ENCODE data around the gene MFSD6. TPM values are rescaled to one million over a fixed set of nuclear protein-coding genes. Genes with fewer than 3 reads are reported as not detected.
A peak's percentile ranks its signal among the peaks of the same experiment; 100 is the strongest.

The MFSD6 gene
- total RNA-seq, 5 donors from 2014 or later (not counting 1 experiment from before 2014, with no cell fraction given) = 42.3 to 47.4 (median 44.4) TPM

GRCh38 chr2:190415251-190415650, 7.1 kb downstream of the MFSD6 start:
- peak overlapping the region; percentile 89 to 90 for H3K27ac Mint-ChIP-seq
- H3K27ac ChIP-seq (ENCODE audit: low read length) = peak overlapping the region; percentile 74
- H3K36me3 ChIP-seq (ENCODE audit: control insufficient read depth in 2 of 2, extremely low read depth in 1 of 2, insufficient read depth in 1 of 2, low read length in 1 of 2) = peaks cover 0 to 5% of the 10 kb centered on the region in 2 donors
- CTCF ChIA-PET = interaction anchor here in 1 of 2 donors (1.0 to 1.1 kb wide), 3 partner anchors 95 to 755 kb away, joined by 3 to 4 read pairs (median 3); no protein-coding TSS in a partner anchor
- no peaks in the 10 kb centered on the region for H3K9me3 ChIP-seq
- no CpG with 5 or more reads among the region's 4 CpGs for WGBS (ENCODE audit: insufficient coverage)
- peaks cover 39 to 43% of the 10 kb centered on the region in 2 experiments for H3K4me1 ChIP-seq (ENCODE audit: control insufficient read depth in 1 of 2, extremely low read depth in 1 of 2, insufficient read depth in 2 of 2, low read length in 2 of 2)
- no peak for DNase-seq
- H3K4me3 ChIP-seq (ENCODE audit: control insufficient read depth in 1 of 2, extremely low read depth in 1 of 2, low read length in 1 of 2) = no peak overlapping the region
- H3K27me3 Mint-ChIP-seq = no peaks in the 10 kb centered on the region
- peak overlapping the region in 1 of 3 donors; percentile 55 for H3K4me3 Mint-ChIP-seq
- H3K27me3 ChIP-seq (replicated peaks in 1 of 2; ENCODE audit: control insufficient read depth in 2 of 2, extremely low read depth in 1 of 2, insufficient read depth in 2 of 2, low read length in 1 of 2) = no peaks in the 10 kb centered on the region
- peaks cover 86 to 91% (median 87%) of the 10 kb centered on the region in 3 donors for H3K4me1 Mint-ChIP-seq
- ATAC-seq (replicated peaks in 1 of 4) = no peak
- H3K9me3 Mint-ChIP-seq = no peaks in the 10 kb centered on the region
- H3K36me3 Mint-ChIP-seq = peaks cover 28% of the 10 kb centered on the region
- POLR2A ChIA-PET = interaction anchor here (0.7 to 1.3 kb wide), 2 partner anchors 8 to 465 kb away, joined by 3 to 14 read pairs; no protein-coding TSS in a partner anchor

DNA sequence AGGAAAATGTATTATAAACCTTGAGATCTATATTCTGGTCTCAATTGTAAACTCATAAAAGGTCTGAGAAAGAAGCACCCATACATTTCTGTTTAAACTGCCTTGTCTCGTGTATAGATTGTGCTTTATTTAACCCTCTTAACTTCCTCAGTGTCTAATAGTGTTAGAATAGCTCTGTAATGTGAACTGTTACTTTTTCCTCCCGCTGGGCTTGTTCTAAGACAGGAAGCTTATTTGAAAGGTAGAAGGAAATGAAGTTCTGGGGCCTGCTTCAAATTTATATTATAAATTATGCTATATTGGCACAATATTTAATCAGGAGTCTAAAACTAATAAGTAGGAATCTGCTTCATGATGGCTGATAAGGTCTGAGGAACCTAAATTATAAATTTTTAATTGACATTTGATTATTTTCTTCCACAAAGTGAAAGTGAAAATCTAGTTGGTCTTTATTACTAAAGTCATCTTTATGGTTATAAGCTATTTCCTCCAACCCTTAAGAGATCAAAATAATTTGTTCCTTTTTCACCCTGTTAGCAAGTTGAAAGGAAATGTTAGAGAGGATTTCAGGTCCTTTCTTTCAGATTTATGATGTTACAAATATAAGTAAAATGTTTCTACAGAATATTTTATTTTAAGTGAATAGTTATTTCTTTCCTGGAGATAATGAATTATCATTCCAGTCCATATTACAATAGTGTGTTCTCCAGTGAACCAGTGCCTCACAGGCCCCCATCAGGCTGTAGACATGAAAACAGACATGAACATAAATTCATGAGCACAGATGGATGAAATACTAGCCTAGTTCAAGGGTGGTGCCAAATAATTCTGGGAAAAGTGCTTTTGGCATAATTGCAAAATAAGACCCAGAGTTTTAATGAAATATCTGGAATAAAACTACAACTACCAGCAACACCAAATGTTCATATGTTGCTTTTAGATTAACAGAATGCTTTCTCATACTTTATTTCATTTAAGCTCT, 7.9 kb downstream of the MFSD6 start:
- Mint-ChIP-seq H3K27me3 (no peaks in the 10 kb centered on the region), H3K36me3 (peaks cover 36% of the 10 kb centered on the region), H3K4me3 (peak overlapping the region; percentile 38 to 55 (median 53)), H3K27ac (peak overlapping the region; percentile 89 to 90), H3K9me3 (no peaks in the 10 kb centered on the region), H3K4me1 (peaks cover 88 to 93% (median 89%) of the 10 kb centered on the region in 3 donors)
- H3K4me1 ChIP-seq (ENCODE audit: control insufficient read depth in 1 of 2, extremely low read depth in 1 of 2, insufficient read depth in 2 of 2, low read length in 2 of 2) = peaks cover 32 to 37% of the 10 kb centered on the region in 2 experiments
- CTCF ChIA-PET = interaction anchor here in 1 of 2 donors (0.7 to 1.1 kb wide), 5 partner anchors 17 to 755 kb away, joined by 3 to 4 read pairs (median 3); no protein-coding TSS in a partner anchor
- no peak overlapping the region for H3K4me3 ChIP-seq (ENCODE audit: control insufficient read depth in 1 of 2, extremely low read depth in 1 of 2, low read length in 1 of 2)
- POLR2A ChIA-PET = interaction anchor here (0.5 to 1.3 kb wide), 3 partner anchors 9 to 1261 kb away, joined by 3 to 14 read pairs (median 5); no protein-coding TSS in a partner anchor
- peak; percentile 56 to 70 (median 66) for ATAC-seq (replicated peaks in 1 of 4)
- H3K27me3 ChIP-seq (replicated peaks in 1 of 2; ENCODE audit: control insufficient read depth in 2 of 2, extremely low read depth in 1 of 2, insufficient read depth in 2 of 2, low read length in 1 of 2) = no peaks in the 10 kb centered on the region
- DNase-seq = peak in 1 of 35 experiments; percentile 31
- no peaks in the 10 kb centered on the region for H3K9me3 ChIP-seq
- H3K36me3 ChIP-seq (ENCODE audit: control insufficient read depth in 2 of 2, extremely low read depth in 1 of 2, insufficient read depth in 1 of 2, low read length in 1 of 2) = peaks cover 0 to 8% of the 10 kb centered on the region in 2 donors
- no CpG with 5 or more reads among the region's 2 CpGs for WGBS (ENCODE audit: insufficient coverage)
- H3K27ac ChIP-seq (ENCODE audit: low read length) = peak overlapping the region; percentile 74

DNA sequence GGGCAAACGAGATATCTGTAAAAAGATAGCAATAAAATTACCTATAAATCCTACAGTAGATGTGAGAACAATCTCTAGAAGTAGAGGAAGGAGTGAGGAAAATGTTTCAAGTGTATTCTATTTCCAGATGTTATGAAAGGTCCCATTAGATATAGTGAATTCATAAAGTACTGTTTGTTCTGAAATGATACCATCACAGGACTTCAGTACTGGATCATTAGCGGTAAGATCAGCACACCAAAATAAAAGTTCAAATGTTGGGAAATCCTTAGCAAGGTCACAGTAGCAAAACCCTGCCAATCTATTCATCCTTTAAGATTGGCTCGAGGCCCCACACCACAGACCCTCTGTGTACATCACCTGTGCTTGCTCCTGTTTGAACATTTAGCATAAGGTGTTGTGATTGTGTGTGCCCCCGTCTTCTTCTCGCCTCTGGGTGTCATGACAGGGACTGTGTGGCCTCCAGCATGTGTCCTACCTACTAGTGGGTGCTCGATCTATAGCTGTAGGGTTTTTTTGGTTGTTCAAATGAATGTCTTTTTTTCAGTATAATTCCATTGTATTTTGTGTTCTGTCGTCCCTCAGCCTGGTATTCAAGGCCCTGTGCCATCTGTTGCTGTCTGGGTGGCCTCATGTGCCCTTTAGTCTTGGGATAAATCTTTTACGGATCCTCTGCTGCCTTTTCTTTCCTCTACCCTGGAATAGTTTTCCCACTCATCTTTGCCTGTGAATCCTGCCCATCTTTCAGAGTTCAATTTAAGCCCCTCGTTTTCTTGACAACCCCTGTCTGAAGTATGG, 9.1 kb downstream of the MFSD6 start:
- 87% methylated on average over 4 of the region's 9 CpGs for WGBS (ENCODE audit: insufficient coverage)
- Histone ChIP-seq H3K36me3 (ENCODE audit: control insufficient read depth in 2 of 2, extremely low read depth in 1 of 2, insufficient read depth in 1 of 2, low read length in 1 of 2) (peaks cover 0 to 9% of the 10 kb centered on the region in 2 donors), H3K4me3 (ENCODE audit: control insufficient read depth in 1 of 2, extremely low read depth in 1 of 2, low read length in 1 of 2) (no peak overlapping the region), H3K9me3 (no peaks in the 10 kb centered on the region), H3K4me1 (ENCODE audit: control insufficient read depth in 1 of 2, extremely low read depth in 1 of 2, insufficient read depth in 2 of 2, low read length in 2 of 2) (peaks cover 27 to 34% of the 10 kb centered on the region in 2 experiments), H3K27me3 (replicated peaks in 1 of 2; ENCODE audit: control insufficient read depth in 2 of 2, extremely low read depth in 1 of 2, insufficient read depth in 2 of 2, low read length in 1 of 2) (no peaks in the 10 kb centered on the region), H3K27ac (ENCODE audit: low read length) (peak overlapping the region; percentile 74)
- ATAC-seq (replicated peaks in 1 of 4) (no peak), DNase-seq (no peak)
- H3K4me1 Mint-ChIP-seq = peaks cover 88 to 93% (median 88%) of the 10 kb centered on the region in 3 donors
- CTCF ChIA-PET = no interaction called here
- POLR2A ChIA-PET = no interaction called here
- H3K27ac Mint-ChIP-seq = peak overlapping the region; percentile 76 to 89
- peaks cover 42% of the 10 kb centered on the region for H3K36me3 Mint-ChIP-seq
- no peaks in the 10 kb centered on the region for H3K9me3 Mint-ChIP-seq
- H3K27me3 Mint-ChIP-seq = no peaks in the 10 kb centered on the region
- no peak overlapping the region for H3K4me3 Mint-ChIP-seq

GRCh38 chr2:190418727-190419126, 10.6 kb downstream of the MFSD6 start:
- no peak overlapping the region for H3K4me3 Mint-ChIP-seq
- no peak for DNase-seq
- peak overlapping the region in 1 of 2 donors; percentile 28 for H3K27ac Mint-ChIP-seq
- Histone ChIP-seq H3K4me3 (ENCODE audit: control insufficient read depth in 1 of 2, extremely low read depth in 1 of 2, low read length in 1 of 2) (no peak overlapping the region), H3K27ac (ENCODE audit: low read length) (no peak overlapping the region), H3K4me1 (ENCODE audit: control insufficient read depth in 1 of 2, extremely low read depth in 1 of 2, insufficient read depth in 2 of 2, low read length in 2 of 2) (peaks cover 22% of the 10 kb centered on the region in 2 experiments), H3K9me3 (no peaks in the 10 kb centered on the region), H3K36me3 (ENCODE audit: control insufficient read depth in 2 of 2, extremely low read depth in 1 of 2, insufficient read depth in 1 of 2, low read length in 1 of 2) (peaks cover 0 to 9% of the 10 kb centered on the region in 2 donors), H3K27me3 (replicated peaks in 1 of 2; ENCODE audit: control insufficient read depth in 2 of 2, extremely low read depth in 1 of 2, insufficient read depth in 2 of 2, low read length in 1 of 2) (no peaks in the 10 kb centered on the region)
- H3K9me3 Mint-ChIP-seq = no peaks in the 10 kb centered on the region
- H3K27me3 Mint-ChIP-seq = no peaks in the 10 kb centered on the region
- H3K4me1 Mint-ChIP-seq = peaks cover 88 to 89% (median 88%) of the 10 kb centered on the region in 3 donors
- ATAC-seq (replicated peaks in 1 of 4) = no peak
- ChIA-PET POLR2A (interaction anchor here in 1 of 2 donors (0.5 kb wide), 1 partner anchor 60 kb away, joined by 3 read pairs; no protein-coding TSS in a partner anchor), CTCF (interaction anchor here in 1 of 2 donors (0.7 kb wide), 1 partner anchor 217 kb away, joined by 3 read pairs; no protein-coding TSS in a partner anchor)
- WGBS (ENCODE audit: insufficient coverage) = 100% methylated on average over 1 of the region's 1 CpG
- H3K36me3 Mint-ChIP-seq = peaks cover 45% of the 10 kb centered on the region

- Mint-ChIP-seq H3K27me3 (no peaks in the 10 kb centered on the region), H3K4me3 (no peak overlapping the region), H3K9me3 (no peaks in the 10 kb centered on the region), H3K36me3 (peaks cover 52% of the 10 kb centered on the region), H3K27ac (no peak overlapping the region), H3K4me1 (peaks cover 89 to 96% (median 92%) of the 10 kb centered on the region in 3 donors)
- POLR2A ChIA-PET = no interaction called here
- ATAC-seq (replicated peaks in 1 of 4) (no peak), DNase-seq (no peak)
- Histone ChIP-seq H3K27ac (ENCODE audit: low read length) (no peak overlapping the region), H3K4me3 (ENCODE audit: control insufficient read depth in 1 of 2, extremely low read depth in 1 of 2, low read length in 1 of 2) (no peak overlapping the region), H3K4me1 (ENCODE audit: control insufficient read depth in 1 of 2, extremely low read depth in 1 of 2, insufficient read depth in 2 of 2, low read length in 2 of 2) (peaks cover 14 to 17% of the 10 kb centered on the region in 2 experiments), H3K9me3 (no peaks in the 10 kb centered on the region), H3K27me3 (replicated peaks in 1 of 2; ENCODE audit: control insufficient read depth in 2 of 2, extremely low read depth in 1 of 2, insufficient read depth in 2 of 2, low read length in 1 of 2) (no peaks in the 10 kb centered on the region), H3K36me3 (ENCODE audit: control insufficient read depth in 2 of 2, extremely low read depth in 1 of 2, insufficient read depth in 1 of 2, low read length in 1 of 2) (peaks cover 0 to 9% of the 10 kb centered on the region in 2 donors)
- CTCF ChIA-PET = no interaction called here
- WGBS (ENCODE audit: insufficient coverage) = no CpG with 5 or more reads among the region's 1 CpG
Observed at GRCh38 chr2:190420801-190421200, 12.6 kb downstream of the MFSD6 start.
